ENCODE data around the gene MGLL.

The MGLL gene

DNA sequence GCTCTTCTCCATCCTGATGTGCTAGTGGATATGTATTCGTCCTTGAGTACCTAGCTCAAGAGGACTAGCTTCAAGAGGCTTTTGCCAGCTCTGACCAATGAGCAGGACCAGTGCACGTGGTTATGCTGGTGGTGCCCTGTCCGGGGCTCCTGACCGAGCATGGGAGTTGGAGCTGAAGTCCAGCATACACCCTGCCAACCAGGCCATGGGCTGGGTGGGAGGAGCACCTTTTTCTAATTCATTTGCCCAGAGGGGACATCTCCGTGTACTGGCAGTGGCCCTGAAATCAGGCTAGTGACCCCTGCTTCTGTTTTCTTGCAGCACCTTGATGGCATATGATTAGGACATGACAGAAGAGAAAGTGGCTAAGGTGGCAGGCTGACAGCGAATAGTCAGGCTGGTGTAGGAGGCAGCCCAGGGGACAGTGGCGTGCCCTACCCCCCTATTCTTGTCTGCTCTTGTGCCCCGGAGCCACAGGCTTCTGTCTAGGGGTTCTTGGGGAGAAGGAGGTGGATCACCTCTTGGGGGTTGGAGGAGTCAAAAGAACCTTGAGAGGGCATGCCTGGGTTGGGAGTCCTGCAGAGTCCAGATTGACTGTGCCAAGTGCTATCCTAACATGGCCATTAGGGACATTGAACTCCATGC, 176.8 kb downstream of the MGLL start:
- no peak for DNase-seq

DNA sequence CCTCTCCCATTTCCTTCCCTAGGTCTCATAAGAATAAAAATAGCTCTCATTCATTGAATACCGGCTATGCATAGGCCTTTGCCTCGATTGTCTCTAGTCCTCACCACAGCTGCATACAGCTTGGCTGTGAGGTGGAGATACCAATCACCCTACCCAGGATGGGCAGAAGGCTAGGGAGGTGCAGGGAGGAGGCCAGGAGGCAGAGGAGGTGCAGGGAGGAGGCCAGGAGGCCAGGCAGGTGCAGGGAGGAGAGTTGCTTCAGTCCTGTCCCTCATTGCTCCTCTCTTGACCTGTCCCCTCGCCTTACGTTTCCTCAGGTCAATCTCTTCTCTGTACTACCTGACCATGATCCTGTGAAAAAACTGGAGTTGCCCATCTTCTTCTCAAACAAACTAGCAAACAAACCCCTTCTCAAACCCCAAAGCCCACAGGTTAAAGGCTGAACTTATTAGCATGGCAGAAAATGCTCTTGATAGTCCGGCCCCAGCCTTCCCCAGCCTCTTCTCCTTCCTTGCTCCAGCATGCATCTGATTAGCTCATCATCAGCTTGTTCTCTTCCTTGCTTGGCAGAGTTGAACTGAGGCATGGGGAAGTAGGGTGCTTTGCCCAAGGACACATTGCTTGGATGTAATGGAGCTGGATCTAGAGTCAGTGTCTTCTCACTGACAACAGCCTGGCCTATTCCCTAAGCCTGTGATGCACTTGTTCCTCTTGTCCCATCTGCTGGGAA, 177.5 kb downstream of the MGLL start:
- no peak for DNase-seq

DNA sequence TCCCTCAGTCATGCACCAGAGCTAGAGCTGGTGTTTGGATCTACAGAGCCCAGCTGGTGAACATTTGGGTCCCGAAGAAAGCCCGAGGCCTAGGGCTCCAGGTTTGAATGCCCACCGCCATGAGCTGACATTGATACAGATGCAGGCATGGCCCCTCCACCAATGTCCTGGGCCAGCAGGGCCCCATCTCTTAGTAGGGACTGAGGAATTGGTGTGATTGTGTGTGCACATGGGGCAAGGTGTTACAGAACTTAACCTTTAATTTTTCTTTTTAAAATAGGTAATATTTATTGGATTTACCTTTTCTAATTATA, 182.3 kb downstream of the MGLL start:
- no peak for DNase-seq

DNA sequence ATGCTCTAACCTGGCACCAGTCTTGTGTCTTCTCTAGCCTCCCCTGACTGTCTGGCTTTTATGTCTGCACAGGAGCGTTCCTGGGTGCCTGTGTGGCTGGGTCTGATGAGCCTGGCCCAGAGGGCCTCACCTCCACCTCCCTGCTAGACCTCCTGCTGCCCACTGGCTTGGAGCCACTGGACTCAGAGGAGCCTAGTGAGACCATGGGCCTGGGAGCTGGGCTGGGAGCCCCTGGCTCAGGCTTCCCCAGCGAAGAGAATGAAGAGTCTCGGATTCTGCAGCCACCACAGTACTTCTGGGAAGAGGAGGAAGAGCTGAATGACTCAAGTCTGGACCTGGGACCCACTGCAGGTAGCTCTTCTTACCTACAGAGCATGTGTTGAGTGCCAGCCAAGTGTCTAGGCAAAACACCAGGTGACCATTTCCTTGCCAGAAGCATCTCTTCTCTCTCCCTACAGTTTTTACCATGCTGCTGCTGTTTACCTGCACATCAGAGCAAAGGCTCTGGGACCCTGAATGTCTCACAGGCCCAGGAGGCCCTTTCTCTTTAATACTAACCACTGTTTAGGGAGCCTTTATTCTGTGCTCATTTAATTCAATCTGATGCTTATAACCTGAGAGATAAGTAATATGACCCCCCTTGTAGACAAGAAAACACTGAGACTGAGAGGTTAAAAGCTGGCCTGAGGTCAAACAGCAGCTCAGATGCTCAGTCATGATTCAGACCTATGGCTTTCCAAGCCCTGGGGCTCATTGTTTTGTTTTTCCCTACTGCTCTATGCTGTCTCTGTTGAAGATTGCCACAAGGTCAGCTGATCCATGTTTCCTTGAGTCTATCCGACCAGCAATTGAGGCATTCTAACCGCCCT, 182.9 kb downstream of the MGLL start:
- DNase-seq, result no peak

Data from cerebellar nuclear complex (tissue), 1 donor.